Activated naive CD8-positive, alpha-beta T cell treated with anti-CD3 and anti-CD28 coated beads, Interleukin-2, amount 50 U/mL, for 24 hours (primary cell): ENCODE data around the gene STRIP2.
A peak's percentile ranks its signal among the peaks of the same experiment; 100 is the strongest.
"Not testable (repeated sequence)": the region's sequence is repeated elsewhere in the genome, so short reads cannot be mapped to it uniquely, and the experiment has no call there.

Source experiments
- ATAC-seq: fragments of 150-1000 bp; cut with Tn5 transposase; one replicate; pipeline ENCODE4 v1.10.0; 2021
- DNase-seq: peaks from one replicate; pipeline ENCODE4 v3.0.0; 2021
- H3K27ac Mint-ChIP-seq: one replicate; pipeline ENCODE4 v1.8.0; 2021; ENCODE audit warnings: mild to moderate bottlenecking, mixed read lengths
- H3K27me3 Mint-ChIP-seq: one replicate; pipeline ENCODE4 v1.8.0; 2021; ENCODE audit warnings: mixed read lengths
- H3K36me3 Mint-ChIP-seq: one replicate; pipeline ENCODE4 v1.8.0; 2021; ENCODE audit warnings: low read depth, mixed read lengths
- H3K4me1 Mint-ChIP-seq: one replicate; pipeline ENCODE4 v1.8.0; 2021; ENCODE audit warnings: mixed read lengths
- H3K4me3 Mint-ChIP-seq: one replicate; pipeline ENCODE4 v1.8.0; 2021; ENCODE audit warnings: mild to moderate bottlenecking, moderate library complexity, mixed read lengths
- H3K9me3 Mint-ChIP-seq: one replicate; pipeline ENCODE4 v1.8.0; 2021; ENCODE audit warnings: mixed read lengths

The STRIP2 gene

DNA sequence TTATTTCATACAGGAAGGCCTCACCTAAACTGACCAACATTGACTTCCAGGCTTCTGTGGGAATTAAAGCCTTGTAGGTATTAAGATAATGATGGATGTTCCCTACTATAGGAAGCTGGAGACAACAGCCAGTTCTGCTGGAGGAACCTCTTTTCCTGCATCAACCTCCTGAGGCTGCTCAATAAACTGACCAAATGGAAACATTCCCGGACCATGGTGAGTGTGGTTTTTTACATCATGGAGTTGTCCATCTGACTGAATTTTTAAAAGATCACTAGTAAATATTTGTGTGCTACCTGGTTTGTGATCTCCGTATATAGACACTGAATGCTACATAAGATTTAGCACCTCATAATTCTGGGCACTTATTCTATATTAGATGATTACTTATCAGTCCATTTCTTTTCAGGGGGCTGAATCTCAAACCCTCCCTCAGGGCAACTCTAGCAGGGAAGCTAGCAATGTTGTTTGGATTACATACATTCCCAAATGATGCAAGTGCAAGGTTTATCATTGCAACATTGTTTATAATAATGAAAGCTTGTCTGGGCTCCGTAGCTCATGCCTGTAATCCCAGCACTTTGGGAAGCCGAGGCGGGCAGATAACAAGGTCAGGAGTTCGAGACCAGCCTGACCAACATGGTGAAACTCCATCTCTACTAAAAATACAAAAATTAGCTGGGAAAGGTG lies 46.6 kb downstream of the STRIP2 start:
- ATAC-seq = no peak
- Mint-ChIP-seq H3K36me3 (peaks cover 26% of the 10 kb centered on the region), H3K4me3 (no peak overlapping the region), H3K4me1 (no peaks in the 10 kb centered on the region), H3K27me3 (no peaks in the 10 kb centered on the region), H3K27ac (no peak overlapping the region), H3K9me3 (no peaks in the 10 kb centered on the region)
- DNase-seq = no peak

DNA sequence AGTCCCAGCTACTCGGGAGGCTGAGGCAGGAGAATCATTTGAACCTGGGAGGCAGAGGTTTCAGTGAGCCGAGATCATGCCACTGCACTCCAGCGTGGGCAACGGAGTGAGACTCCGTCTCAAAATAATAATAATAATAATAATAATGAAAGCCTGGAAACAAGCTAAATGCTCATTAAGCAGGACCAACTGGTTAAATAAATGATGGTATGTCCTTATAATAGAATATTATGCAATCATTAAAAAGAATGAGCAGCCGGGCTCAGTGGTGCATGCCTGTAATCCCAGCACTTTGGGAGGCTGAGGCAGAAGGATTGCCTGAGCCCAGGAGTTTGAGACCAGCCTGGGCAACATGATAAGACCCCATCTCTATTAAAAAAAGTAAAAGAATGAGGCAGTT lies 47.1 kb downstream of the STRIP2 start:
- not testable (repeated sequence) for DNase-seq, H3K4me3 Mint-ChIP-seq, H3K4me1 Mint-ChIP-seq, H3K27me3 Mint-ChIP-seq, H3K27ac Mint-ChIP-seq, H3K9me3 Mint-ChIP-seq, ATAC-seq
- peaks cover 28% of the 10 kb centered on the region for H3K36me3 Mint-ChIP-seq

DNA sequence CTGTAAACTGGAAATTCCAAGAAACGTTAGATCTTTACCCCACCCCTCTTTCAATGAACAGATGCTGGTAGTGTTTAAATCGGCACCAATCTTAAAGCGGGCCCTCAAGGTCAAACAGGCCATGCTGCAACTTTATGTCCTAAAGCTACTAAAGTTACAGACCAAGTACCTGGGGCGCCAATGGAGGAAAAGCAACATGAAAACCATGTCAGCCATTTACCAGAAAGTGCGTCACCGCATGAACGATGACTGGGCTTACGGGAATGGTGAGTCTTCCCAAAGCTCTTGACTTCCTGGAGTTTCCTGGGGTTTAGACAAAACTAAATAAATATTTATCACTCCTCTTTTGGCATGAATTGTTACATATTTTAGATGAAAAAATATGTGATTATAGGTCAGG lies 48.5 kb downstream of the STRIP2 start:
- no peaks in the 10 kb centered on the region for H3K4me1 Mint-ChIP-seq
- DNase-seq (no peak), ATAC-seq (no peak)
- H3K4me3 Mint-ChIP-seq = no peak overlapping the region
- H3K9me3 Mint-ChIP-seq = no peaks in the 10 kb centered on the region
- peaks cover 29% of the 10 kb centered on the region for H3K36me3 Mint-ChIP-seq
- H3K27ac Mint-ChIP-seq = no peak overlapping the region
- no peaks in the 10 kb centered on the region for H3K27me3 Mint-ChIP-seq

- Mint-ChIP-seq H3K27ac (no peak overlapping the region), H3K4me3 (no peak overlapping the region), H3K27me3 (no peaks in the 10 kb centered on the region), H3K4me1 (peaks cover 17% of the 10 kb centered on the region), H3K9me3 (no peaks in the 10 kb centered on the region), H3K36me3 (peaks cover 15% of the 10 kb centered on the region)
- DNase-seq (no peak), ATAC-seq (no peak)
These were observed 55.3 kb downstream of the STRIP2 start for GRCh38 chr7:129489491-129489890.

- no peaks in the 10 kb centered on the region for H3K9me3 Mint-ChIP-seq
- H3K27ac Mint-ChIP-seq = no peak overlapping the region
- ATAC-seq (no peak), DNase-seq (no peak)
- no peak overlapping the region for H3K4me3 Mint-ChIP-seq
- peaks cover 6% of the 10 kb centered on the region for H3K36me3 Mint-ChIP-seq
- H3K27me3 Mint-ChIP-seq = no peaks in the 10 kb centered on the region
- peaks cover 27% of the 10 kb centered on the region for H3K4me1 Mint-ChIP-seq
These were observed 58.2 kb downstream of the STRIP2 start for GRCh38 chr7:129492391-129492790.

GRCh38 chr7:129493555-129493954 lies 59.3 kb downstream of the STRIP2 start:
- Mint-ChIP-seq H3K4me1 (peaks cover 27% of the 10 kb centered on the region), H3K27me3 (no peaks in the 10 kb centered on the region), H3K36me3 (peaks cover 6% of the 10 kb centered on the region), H3K9me3 (no peaks in the 10 kb centered on the region), H3K4me3 (no peak overlapping the region), H3K27ac (peak overlapping the region; percentile 13)
- DNase-seq (no peak), ATAC-seq (peak; percentile 45)

DNA sequence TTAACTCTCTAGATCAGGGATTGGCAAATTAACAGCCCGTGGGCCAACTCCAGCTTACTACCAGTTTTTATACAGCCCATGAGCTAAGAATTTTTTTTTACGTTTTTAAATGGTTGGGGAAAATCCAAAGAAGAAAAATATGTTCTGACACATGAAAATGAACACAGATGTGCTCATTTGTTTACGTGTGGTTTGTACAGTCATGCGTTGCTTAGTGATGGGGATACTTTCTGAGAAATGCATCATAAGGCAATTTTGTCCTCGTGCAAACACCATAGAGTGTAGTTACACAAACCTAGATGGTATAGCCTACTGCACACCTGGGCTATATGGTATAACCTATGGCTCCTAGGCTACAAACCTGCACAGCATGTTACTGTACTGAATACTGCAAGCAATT lies 59.8 kb downstream of the STRIP2 start:
- ATAC-seq (peak; percentile 58), DNase-seq (no peak)
- no peaks in the 10 kb centered on the region for H3K27me3 Mint-ChIP-seq
- peaks cover 27% of the 10 kb centered on the region for H3K4me1 Mint-ChIP-seq
- H3K9me3 Mint-ChIP-seq = no peaks in the 10 kb centered on the region
- peak overlapping the region; percentile 13 for H3K27ac Mint-ChIP-seq
- peaks cover 3% of the 10 kb centered on the region for H3K36me3 Mint-ChIP-seq
- no peak overlapping the region for H3K4me3 Mint-ChIP-seq

DNA sequence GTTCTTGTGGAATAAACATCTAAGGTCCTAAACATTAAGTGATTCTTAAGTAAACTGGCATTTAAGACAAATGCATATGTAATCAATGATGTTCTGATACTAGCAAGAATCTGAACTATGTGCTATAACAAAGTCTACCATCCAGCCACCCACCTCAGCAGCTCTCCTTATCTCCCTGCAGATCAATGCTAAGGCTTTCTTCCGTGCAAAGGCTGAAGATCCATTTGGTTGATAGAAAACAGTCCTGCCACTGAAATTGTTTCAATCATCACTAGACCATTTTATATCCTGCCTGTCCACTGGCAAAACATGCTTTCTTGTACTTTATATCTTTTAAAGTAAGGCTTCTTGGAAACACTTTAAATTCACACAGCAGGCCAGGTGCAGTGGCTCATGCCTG lies 61.8 kb downstream of the STRIP2 start:
- H3K4me3 Mint-ChIP-seq = no peak overlapping the region
- no peak for DNase-seq
- H3K4me1 Mint-ChIP-seq = peaks cover 27% of the 10 kb centered on the region
- H3K9me3 Mint-ChIP-seq = no peaks in the 10 kb centered on the region
- peaks cover 3% of the 10 kb centered on the region for H3K36me3 Mint-ChIP-seq
- ATAC-seq = no peak
- H3K27ac Mint-ChIP-seq = no peak overlapping the region
- no peaks in the 10 kb centered on the region for H3K27me3 Mint-ChIP-seq

GRCh38 chr7:129496653-129497052 lies 62.4 kb downstream of the STRIP2 start:
- ATAC-seq (no peak), DNase-seq (no peak)
- Mint-ChIP-seq H3K4me1 (peaks cover 32% of the 10 kb centered on the region), H3K36me3 (peaks cover 3% of the 10 kb centered on the region), H3K4me3 (no peak overlapping the region), H3K27ac (no peak overlapping the region), H3K27me3 (no peaks in the 10 kb centered on the region), H3K9me3 (no peaks in the 10 kb centered on the region)

DNA sequence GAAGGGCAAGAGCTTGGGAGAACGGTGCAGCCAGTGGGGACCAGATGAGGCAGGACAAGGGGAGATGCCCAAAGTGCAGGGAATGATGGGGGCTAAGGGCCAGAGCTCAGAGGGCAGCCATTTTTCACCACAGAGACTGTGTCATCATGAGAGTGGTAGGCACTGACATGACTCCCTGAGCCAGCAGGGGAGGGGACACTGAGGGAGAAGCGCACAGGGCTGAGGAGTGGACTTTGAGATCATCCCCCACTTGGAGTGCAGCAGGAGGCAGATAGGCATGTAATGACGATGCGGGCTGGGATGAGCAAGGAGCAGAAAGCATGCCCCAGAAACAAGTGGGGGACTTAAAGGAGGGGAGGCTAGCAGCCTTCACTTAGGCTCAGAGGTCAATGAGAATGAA lies 62.9 kb downstream of the STRIP2 start:
- H3K27me3 Mint-ChIP-seq = no peaks in the 10 kb centered on the region
- H3K4me3 Mint-ChIP-seq = no peak overlapping the region
- DNase-seq (no peak), ATAC-seq (no peak)
- H3K9me3 Mint-ChIP-seq = no peaks in the 10 kb centered on the region
- peaks cover 3% of the 10 kb centered on the region for H3K36me3 Mint-ChIP-seq
- H3K4me1 Mint-ChIP-seq = peaks cover 34% of the 10 kb centered on the region
- no peak overlapping the region for H3K27ac Mint-ChIP-seq

DNA sequence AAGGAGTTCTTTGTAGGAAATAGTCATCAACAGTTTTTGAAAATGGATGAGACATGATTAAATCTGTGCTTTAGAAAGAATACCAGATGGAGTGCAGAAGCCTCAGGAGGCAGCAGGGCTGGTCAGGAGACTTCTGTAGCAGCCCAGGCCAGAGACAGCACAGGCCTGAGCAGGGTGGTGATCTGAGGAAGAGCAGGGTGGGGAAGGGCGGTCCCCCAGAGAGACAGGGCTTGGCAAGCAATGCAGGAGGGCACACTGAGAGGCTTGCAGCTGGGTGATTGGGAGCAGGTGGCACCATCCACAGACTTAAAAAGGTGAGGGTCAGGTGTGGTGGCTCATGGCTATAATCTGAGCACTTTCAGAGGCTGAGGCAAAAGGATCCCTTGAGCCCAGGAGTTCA lies 63.8 kb downstream of the STRIP2 start:
- Mint-ChIP-seq H3K4me1 (peaks cover 27% of the 10 kb centered on the region), H3K4me3 (no peak overlapping the region), H3K27me3 (no peaks in the 10 kb centered on the region), H3K36me3 (no peaks in the 10 kb centered on the region), H3K9me3 (no peaks in the 10 kb centered on the region), H3K27ac (no peak overlapping the region)
- ATAC-seq = no peak
- DNase-seq = no peak

DNA sequence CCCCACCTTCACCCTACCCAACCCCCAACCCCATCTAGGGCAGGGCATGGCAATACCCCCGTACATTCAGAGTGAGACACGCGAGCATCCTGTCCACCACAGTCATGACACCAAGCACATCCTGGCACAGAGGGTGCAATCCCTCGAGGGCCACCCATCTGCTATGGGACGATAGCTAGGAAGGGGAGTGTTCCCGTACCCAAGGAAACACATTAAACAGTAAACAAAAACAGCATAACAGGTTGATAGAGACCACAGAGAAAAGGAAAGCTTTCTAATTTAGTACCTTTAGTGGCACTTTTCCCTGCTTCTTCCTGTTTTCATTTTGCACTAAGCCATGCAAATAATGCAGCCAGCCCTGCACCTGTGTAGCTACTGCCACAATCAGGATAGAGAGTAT lies 65.8 kb downstream of the STRIP2 start:
- H3K27ac Mint-ChIP-seq = no peak overlapping the region
- H3K4me1 Mint-ChIP-seq = peaks cover 23% of the 10 kb centered on the region
- DNase-seq (no peak), ATAC-seq (no peak)
- H3K4me3 Mint-ChIP-seq = no peak overlapping the region
- H3K27me3 Mint-ChIP-seq = no peaks in the 10 kb centered on the region
- H3K9me3 Mint-ChIP-seq = no peaks in the 10 kb centered on the region
- peaks cover 2% of the 10 kb centered on the region for H3K36me3 Mint-ChIP-seq

DNA sequence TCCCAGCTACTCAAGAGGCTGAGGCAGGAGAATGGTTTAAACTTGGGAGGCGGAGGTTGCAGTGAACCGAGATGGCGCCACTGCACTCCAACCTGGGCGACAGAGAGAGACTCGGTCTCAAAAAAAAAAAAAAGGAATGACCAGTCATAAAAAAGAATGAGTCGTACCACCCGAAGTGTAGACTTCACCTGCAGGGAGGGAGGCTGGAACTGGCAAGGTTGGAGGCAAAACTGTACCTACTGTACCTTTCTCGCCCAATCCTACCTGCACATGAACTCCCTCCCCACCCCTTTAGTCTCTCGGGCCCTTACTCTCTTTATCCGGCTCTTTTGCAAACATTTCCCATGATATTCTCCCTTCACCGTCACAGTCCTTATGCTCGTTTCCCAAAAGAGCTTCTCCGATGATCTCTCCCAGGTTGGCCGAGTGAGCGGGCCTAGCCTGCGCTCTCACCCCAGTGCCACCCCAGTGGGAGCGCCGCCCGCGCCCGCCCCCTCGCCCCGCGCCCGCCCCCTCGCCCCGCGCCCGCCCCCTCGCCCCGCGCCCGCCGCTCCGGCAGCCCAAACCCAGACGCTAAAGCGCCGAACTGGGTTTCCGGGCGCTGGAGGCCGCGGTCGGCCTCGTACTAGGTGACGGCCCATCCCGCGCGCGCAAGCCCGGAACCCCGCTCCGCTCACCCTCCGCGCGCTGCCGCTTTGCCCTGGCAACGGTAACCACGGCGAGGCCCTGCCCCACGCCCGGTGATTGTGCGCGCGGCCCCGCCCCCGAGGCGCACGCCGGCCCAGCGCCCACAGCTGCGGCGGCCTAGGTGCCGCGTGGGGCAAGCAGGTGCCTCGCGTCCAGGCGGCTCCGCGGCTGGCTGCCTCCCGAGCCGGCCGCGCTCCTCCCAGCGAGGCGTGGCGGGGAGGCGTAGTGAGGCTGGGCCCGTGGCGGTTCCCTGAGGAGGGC lies 67.8 kb downstream of the STRIP2 start, which contains the start of gene SMKR1:
SMKR1 (plus strand) TSS at position 772 of the 948 bp plus-strand sequence. CDS start 294 bp downstream, outside the sequence.
- Mint-ChIP-seq H3K4me3 (peak within 1 kb of the TSS; percentile 79), H3K27me3 (no peaks in the 10 kb centered on the region), H3K36me3 (peaks cover 2% of the 10 kb centered on the region), H3K4me1 (peaks cover 13% of the 10 kb centered on the region), H3K27ac (peak within 1 kb of the TSS; percentile 74), H3K9me3 (no peaks in the 10 kb centered on the region)
- peak; percentile 98 for ATAC-seq
- DNase-seq = peak; percentile 89

DNA sequence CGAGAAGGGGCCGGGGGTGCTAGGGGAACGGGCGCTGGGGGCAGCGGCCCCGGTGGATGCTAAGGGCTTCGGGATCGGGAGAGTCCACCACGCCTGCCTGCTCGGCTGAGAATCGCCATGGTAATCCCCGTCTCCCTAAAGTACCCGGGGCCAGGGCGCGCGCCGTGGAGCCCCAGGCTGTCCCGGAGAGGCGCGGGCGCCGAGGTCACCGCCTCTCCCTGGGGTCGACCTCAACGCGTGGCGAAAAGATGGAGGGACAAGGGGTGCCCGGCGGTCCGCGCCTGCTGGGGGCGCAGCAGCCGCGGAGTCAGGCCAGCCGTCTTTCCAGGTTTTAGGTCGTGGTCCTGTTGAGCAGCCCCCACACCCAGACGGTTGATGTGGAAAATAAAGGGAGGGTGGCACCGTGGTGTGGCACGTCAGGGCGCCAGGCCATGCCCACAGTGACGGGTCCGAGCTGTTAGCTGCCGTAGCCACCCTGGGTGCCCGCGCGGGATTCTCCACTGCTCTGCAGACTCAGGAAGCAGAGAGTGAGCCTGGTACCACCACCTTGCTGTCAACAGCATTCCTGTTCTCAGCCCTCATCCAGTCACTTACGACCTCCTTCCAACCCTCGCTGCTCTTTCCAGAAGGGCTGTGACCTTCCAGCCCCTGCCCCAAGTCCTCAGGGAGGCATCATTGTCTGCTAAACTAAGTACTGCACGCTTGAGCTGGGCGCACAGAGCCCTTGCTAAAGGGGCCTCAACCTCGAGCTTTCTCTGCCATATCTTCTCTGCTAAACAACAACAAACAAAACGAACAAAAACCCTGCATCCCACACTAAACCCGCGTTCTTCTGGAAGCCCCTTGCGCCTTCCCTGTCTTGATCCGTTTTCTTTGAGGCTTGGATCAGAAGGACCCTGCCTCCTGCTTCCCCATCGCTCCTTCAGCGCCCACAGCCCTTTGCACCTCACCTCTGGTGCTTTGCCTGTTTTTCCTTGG lies 68.8 kb downstream of the STRIP2 start:
- Mint-ChIP-seq H3K27ac (no peak overlapping the region), H3K27me3 (no peaks in the 10 kb centered on the region), H3K36me3 (peaks cover 2% of the 10 kb centered on the region), H3K9me3 (no peaks in the 10 kb centered on the region), H3K4me1 (peaks cover 15% of the 10 kb centered on the region), H3K4me3 (peak overlapping the region; percentile 79)
- peak; percentile 22 for DNase-seq
- ATAC-seq = peak; percentile 26
